HG02678 (cell line): Measurements from ENCODE around the gene PSMB4.
"Not testable (repeated sequence)": the region's sequence is repeated elsewhere in the genome, so short reads cannot be mapped to it uniquely, and the experiment has no call there.

Source experiments
- ATAC-seq: cut with Tn5 transposase; IDR thresholded peaks from one replicate; pipeline ENCODE4 v1.9.1; 2021; ENCODE audit warnings: mild to moderate bottlenecking, moderate library complexity; ENCODE audit not compliant: unreplicated experiment

The PSMB4 gene

DNA sequence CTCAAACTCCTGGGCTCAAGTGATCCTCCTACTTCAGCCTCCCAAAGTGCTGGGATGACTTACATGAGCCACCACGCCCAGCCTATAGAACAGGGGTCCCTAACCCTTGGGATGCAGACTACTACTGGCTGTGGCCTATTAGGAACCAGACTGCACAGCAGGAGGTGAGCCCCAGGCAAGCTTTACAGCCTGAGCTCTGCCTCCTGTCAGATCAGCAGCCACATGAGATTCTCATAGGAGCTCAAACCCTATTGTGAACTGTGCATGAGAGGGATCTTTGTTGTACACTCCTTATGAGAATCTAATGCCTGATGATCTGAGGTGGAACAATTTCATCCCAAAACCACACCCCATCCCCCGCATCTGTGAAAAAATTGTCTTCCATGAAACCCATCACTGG, 13.4 kb upstream of the PSMB4 start:
- ATAC-seq, result no peak

DNA sequence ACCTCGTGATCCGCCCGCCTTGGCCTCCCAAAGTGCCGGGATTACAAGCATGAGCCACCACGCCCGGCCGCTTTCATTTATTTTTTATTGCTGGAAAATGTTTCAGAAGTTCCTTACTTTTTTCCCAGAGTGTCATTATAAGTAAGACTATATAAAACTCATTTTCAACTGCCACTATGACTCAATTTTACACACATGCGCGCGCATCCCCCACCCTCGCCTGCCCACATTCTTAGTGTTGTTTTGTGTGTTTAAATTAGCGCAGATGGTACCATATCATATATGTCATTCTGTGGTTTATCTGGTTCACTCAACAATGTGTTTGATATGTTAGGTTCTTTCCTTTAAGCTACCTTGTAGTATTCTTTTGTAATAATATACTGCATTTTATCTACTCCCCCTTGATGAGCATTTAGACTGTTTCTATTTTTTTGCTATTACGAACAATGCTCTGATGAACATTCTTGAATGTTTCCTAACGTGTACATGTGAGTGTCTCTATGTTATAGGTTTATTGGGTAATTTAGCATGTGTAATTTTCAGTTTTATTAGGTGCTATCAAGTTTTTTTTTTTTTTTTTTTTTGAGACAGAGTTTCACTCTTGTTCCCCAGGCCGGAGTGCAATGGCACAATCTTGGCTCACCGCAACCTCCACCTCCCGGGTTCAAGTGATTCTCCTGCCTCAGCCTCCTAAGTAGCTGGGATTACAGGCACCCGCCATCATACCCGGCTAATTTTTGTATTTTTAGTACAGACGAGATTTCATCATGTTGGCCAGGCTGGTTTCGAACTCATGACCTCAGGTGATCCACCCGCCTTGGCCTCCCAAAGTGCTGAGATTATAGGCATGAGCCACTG, 8.9 kb upstream of the PSMB4 start:
- not testable (repeated sequence) for ATAC-seq

DNA sequence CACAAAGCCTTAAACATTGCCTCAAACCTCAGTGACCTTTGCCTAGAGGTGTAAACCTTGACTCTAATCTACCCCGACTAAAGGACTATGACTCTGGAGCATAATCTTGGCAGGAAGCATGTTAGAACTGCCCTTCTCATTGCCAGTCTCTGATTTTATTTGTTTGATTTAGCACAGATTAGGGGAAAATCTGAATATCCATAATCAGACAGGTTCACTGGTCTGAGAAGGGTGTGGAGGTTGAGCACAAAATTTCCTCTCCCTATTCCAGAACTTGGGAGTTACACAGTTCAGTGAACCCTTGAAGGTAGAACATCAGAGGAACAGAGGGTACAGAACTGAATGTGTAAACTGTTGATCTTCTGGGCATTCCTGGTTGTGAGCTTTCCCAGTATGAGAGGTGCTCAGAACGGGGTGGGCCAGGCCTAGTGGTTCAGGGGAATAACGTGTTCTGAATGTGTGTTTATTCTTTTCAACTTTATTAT, 8.3 kb upstream of the PSMB4 start:
- no peak for ATAC-seq

DNA sequence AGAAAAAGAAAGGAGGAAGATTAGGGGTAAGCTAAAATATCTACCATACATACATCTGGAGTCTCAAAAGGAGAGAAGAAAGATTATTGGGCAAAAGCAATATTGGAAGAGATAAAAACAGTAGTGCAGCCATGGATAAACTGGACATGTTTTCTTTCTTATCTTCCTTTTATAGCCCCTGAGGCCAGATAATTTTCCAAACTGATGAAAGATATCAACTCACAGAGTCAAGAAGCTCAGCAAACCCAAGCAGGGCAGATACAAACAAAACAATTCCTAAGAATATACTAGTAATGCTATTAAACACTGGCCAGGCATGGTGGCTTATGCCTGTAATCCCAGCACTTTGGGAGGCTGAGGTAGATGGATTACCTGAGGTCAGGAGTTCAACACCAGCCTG, 5.8 kb upstream of the PSMB4 start:
- no peak for ATAC-seq

DNA sequence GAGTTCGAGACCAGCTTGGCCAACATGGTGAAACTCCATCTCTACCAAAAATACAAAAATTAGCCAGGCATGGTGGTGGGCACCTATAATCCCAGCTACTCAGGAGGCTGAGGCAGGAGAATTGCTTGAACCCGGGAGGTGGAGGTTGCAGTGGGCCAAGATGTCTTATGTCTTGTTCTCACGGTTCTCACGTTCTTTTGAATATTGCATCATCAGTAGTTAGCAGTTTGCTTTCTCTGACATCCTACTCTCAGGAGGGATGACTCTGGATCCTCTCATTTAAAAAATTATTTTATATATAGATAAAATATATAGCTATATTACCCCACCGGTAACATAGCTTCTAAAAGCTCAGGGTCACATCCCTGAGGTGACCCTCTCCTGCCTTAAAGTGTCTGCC, 3.1 kb upstream of the PSMB4 start:
- not testable (repeated sequence) for ATAC-seq

DNA sequence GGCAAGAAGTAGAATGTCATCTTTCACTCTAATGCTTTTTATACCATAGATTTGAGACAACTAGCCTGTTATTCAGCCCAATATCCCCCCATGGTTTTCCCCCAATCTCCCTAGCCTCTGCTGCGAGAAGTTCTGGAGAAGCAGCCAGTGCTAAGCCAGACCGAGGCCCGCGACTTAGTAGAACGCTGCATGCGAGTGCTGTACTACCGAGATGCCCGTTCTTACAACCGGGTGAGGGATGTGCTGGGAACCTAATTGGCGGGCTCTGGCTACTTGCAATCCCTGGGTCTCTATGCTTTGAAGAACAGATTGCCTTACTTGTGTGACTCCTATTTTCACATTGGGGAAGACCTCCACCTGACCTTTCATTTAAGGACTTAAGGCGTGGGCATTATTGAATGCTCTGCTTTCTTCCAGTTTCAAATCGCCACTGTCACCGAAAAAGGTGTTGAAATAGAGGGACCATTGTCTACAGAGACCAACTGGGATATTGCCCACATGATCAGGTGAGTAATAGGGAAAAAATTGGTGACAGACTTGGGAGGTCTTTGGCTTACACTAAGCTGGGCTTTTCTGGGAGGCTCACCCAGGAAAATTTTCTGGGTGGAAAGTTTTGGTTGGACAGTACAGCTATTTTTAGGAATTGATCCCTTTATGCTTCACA, 1.9 kb downstream of the PSMB4 start:
- ATAC-seq, result no peak

DNA sequence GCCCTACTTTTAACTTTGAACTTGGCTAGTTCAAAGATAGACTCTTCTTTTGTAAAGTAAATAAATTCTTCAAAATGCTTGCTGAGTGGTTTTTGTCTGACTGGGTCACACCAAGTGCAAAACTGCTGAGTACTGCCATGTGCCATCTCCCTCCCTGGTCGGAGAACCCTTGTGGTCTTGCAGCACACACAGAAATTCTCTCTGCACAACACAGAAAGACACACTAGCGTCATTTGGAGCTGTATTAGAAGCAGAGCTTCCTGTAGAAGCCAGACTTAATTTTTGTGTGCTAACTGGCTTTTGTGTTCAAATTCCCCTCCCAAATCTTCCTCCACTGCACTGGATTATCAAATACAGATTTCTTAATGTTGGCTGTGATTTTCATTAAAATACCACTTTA, 2.5 kb downstream of the PSMB4 start:
- ATAC-seq, result no peak

DNA sequence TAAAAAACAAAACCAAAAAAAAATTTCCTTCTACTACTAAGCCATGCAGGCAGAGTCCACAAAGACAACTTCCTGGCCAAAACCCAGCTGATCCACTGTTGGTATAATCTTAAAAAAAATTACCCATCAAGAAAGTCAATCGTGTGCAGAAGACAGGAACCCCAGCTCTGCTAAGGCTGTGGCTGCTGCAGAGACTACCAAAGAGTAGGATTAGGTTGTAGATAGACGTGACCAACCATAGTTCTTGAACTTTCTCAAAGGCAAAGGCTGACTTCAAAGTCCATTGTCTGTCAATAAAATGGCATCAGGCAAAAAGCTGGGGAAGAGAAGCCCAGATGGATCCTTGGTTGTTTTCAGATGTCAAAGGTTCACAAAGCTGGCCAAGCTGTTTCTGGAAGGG, 3.4 kb downstream of the PSMB4 start:
- no peak for ATAC-seq

DNA sequence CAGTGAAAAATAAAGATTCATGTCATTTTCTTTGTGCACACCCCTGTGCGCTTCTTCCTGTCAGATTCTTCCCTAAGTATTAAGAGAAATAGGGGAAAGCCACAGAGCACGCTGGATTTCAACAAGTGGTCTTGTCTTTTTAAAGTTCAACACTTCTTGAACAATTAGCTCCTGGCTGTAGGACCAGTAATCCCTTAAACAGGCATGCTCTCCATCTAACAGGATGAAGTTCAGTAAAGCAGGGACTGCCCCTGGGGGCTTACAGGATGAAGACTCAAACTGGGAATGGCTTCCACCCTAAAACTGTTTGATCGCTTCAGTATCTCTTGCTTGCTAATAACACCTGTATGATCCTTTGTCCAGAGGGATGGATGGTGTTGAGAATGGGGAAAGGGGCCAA, 4.2 kb downstream of the PSMB4 start:
- no peak for ATAC-seq

DNA sequence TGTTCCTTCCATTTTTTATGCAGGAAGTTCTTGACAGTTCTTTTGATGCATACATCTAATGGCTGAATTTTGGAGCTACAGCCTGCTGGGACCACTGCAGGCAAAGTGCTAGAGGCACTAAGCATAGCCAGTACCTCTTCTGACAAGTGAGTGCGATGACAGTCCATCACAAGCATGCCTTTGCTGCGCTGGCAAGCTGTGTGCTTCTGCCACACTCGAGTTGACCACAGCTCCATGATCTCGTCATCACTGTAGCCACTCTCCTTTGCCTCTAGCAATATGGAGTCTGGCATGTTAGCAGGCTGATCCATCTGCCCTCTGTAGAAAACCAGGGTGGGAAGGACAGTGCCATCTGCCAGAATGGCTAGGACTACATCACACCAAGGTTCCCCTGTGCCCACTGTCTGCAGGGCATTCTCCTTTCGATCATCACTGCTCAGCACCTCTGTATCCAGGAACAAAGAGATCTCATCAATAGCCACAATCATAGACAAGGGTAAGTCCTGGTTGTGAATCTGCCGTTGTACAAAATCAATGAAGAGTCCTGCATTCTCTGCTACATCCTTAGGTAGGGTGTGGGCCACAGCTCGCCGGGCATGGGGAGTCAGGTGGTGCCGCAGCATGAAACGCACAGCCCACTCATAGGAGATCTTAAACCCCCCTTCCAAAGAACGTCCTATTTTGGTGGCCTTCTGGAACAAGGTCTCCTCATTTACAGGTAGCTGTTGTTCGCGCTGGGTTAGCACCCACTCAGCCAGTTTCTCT, 6.0 kb downstream of the PSMB4 start:
- ATAC-seq, result no peak

DNA sequence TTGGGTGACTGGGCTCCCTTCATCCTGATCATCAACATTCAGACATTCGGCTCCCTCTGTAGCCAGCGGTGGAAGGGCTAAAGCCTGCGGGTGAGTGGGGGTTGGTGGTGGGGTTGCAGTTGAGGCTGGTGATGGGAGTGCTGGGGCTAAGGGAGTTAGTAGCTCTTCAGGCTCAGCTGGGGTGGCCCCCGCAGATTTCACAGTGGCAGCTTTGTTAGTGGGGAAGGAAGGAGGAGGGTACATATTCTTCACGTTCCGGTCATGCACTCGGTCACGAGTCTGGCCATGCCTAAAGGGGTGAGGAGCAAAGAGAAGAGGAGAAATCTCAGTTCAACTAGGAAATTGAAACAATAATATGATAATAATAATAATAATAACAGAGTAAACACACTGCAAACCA, 6.8 kb downstream of the PSMB4 start:
- no peak for ATAC-seq

DNA sequence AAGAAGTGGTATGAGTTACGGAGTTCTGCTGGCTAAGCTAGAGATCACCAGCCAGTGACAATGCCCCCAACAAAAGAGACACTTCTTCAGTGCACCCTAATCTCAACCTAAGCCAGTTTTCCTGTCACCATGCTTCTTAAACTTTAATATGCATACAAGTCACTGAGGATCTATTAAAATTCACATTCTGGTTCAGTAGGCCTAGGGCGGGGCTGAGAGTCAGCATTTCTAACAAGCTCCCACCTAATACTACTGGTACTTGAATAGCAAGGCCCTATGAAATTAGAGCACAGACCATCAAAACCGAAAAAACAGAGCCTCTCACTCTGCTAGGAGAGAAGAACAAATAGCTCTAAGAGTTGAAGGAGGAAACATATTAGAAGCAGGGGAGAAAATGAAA, 7.9 kb downstream of the PSMB4 start:
- ATAC-seq, result no peak

DNA sequence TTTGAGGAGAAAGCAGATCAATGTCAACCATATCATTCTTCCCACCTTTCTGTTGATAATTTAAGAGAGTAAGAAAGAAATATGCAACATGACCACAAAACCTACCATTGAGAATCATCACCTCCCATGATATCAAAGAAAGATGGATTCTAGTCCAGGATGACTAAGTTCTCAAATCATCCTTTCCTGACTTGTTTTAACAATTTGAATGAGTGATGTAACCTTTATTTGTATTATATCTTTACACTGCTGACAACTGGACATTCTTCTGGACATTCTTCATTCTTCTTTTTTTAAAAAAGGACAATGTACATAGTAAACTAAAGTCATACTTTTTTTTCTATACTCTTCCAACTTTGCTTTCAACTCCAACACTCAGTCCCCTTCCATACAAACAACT, 9.5 kb downstream of the PSMB4 start:
- no peak for ATAC-seq

DNA sequence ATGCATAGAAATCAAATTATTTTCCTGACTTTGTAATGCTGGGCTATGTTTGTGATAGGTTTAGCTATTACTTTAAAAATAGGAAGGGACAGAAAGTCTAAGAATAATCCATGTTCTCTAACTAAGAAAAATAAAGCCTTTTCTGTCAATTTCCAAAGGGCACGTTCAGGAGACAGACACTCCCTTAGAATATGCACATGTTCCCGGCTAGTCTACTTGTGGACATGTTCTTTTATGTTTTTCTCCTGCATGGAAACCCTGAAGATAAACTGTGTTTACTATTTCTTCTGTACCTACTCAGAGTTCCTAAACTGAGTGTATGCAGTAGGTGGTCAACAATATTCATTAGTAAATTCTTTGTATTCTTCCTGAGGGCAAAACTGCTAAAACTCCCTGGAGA, 12.5 kb downstream of the PSMB4 start:
- no peak for ATAC-seq

DNA sequence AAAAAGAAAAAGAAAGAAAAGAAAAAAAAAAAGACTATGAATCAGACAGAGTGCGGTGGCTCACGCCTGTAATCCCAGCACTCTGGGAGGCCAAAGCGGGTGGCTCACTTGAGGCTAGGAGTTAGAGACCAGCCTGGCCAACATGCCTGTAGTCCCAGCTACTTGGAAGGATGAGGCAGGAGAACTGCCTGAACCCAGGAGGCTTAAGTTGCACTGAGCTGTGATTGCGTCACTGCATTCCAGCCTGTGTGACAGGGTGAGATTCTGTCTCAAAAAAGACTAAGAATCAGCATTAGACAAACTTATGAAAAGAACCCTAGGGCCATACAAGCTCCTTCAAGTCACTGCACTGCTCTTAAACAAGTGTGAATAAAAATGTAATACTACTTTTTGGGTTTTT, 16.9 kb downstream of the PSMB4 start:
- ATAC-seq, result no peak

DNA sequence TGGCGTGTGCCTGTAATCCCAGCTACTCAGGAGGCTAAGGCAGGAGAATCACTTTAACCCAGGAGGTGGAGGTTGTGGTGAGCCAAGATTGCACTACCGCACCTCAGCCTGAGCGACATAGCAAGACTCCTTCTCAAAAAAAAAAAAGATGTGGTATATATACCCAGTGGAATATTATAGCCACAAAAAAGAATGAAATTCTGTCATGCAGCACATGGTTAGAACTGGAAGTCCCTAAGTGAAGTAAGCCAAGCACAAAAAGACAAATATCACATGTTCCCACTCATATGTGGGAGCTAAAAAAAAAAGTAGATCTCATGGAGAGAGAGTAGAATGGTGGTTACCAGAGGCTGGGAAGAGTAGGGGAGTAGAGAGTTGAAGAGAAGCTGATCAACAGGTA, 18.7 kb downstream of the PSMB4 start:
- no peak for ATAC-seq

DNA sequence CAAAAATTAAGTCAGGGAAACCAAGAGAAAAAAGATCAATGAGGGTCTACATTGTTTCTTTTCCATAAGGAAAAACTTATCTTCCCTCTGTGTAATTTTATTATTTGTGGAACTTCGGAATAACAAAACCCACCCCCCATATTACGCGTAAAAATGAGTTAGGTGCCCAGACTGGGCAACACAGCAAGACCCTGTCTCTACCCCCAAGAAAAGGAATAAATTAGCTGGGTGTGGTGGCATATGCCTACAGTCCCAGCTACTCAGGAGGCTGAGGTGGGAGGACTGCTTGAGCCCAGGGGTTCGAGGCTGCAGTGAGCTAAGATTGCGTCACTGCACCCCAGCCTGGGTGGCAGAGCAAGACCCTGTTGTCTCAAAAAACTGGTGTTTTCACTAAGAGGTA, 20.4 kb downstream of the PSMB4 start:
- no peak for ATAC-seq

DNA sequence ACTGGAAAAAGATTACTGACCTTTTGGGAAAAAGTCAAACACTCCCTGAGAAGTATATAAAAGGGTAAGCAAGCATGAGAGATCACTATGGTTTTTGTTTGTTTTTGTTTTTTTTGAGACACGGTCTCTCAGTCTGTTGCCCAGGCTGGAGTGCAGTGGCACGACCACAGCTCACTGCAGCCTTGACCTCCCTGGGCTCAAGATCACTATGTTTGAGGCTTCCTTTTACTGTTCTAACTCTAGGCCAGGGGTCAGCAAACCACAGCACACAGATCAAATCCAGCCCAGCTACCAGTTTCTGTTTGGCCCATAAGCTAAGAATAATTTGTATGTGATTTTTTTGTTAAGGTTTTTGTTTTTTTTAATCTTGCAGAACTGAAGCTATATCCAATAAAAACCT, 25.7 kb downstream of the PSMB4 start:
- ATAC-seq, result no peak

DNA sequence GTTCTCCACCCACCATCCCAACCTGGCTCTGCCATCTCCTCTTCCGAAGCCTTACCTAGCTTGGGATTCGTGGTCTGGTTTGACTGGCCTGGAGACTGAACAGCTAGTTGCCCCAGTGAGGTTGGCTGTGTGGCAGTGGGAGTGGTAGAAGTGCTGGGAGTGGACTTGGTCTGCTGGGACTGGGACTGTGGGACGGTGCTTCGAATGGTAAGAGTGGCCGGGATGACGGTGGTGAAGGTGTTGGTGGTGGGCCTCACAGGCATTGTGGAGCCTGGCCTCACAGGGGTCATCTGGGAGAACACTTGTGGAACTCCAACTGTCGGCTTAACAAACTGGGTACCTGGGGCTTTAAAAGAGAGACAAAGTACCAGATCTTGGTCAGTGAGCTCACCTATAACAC, 28.7 kb downstream of the PSMB4 start:
- ATAC-seq, result no peak

DNA sequence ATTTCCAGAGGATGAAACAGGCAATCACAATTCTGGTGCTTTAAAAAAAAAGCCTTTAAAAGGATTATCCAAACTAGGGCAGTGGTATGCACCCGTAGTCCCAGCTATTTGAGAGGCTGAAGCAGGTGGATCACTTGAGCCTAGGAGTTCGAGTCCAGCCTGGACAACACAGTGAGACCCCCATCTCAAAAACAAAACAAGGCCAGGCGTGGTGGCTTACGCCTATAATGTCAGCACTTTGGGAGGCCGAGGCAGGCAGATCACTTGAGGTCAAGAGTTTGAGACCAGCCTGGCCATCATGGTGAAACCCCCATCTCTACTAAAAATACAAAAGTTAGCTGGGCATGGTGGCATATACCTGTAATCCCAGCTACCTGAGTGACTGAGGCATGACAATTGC, 34.5 kb downstream of the PSMB4 start:
- ATAC-seq, result not testable (repeated sequence)

DNA sequence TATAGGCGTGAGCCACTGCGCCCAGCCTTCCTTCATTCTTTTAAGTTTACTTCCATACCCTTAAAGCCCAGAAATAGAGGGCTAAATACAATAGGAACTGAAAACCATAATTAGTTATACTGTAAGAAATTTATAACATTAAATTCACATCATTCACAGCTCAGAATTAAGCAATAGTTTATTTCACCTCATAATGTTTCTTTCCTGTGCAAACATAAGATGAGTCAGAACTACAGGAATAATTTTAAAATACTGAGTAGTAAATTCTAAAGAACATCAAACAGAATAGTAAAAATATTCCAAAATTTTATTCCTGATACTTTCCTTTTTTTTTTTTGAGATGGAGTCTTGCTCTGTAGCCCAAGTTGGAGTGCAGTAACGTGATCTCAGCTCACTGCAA, 35.8 kb downstream of the PSMB4 start:
- ATAC-seq, result no peak

DNA sequence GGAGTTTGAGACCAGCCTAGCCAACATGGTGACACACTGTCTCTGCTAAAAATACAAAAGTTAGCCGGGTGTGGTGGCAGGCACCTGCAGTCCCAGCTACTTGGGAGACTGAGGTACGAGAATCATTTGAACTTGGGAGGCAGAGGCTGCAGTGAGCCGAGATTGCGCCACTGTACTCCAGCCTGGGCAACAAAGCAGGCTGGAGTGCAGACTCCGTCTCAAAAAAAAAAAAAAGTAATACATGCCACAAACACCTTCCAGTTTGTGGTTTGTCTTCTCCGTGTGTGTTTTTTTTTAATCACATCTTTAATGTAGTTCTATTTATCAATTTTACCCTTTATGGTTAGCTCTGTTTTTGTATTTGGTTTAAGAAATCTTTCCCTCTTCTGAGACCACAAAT, 37.6 kb downstream of the PSMB4 start:
- ATAC-seq, result no peak
